Epithelial cell of proximal tubule (primary cell): ENCODE results near the gene KCNK4. TPM values are rescaled to one million over a fixed set of nuclear protein-coding genes. Genes with fewer than 3 reads are reported as not detected.
"Not testable (repeated sequence)": the region's sequence is repeated elsewhere in the genome, so short reads cannot be mapped to it uniquely, and the experiment has no call there.

Source experiments
- DNase-seq: peaks from one replicate; pipeline ENCODE4 v3.0.0-alpha.2; 2011; ENCODE audit warnings: low read depth
- H3K4me3 ChIP-seq: 2 replicates; pipeline ENCODE4 v1.5.1; 2011; ENCODE audit warnings: low read depth, mild to moderate bottlenecking, low read length
- total RNA-seq: library from RNA; depleted of rRNA; stranded (reverse); fragments of >200 nt; gene quantifications from 2 replicates; pipeline ENCODE4 v1.2.3, GENCODE V29; 2015
- TF ChIP-seq, protein P1 (sequence below): conservative IDR thresholded peaks from 2 replicates; pipeline ENCODE4 v1.5.1; 2012; ENCODE audit warnings: low read depth, mild to moderate bottlenecking, low read length

The KCNK4 gene
- total RNA-seq, 1 donor from 2014 or later: not detected

DNA sequence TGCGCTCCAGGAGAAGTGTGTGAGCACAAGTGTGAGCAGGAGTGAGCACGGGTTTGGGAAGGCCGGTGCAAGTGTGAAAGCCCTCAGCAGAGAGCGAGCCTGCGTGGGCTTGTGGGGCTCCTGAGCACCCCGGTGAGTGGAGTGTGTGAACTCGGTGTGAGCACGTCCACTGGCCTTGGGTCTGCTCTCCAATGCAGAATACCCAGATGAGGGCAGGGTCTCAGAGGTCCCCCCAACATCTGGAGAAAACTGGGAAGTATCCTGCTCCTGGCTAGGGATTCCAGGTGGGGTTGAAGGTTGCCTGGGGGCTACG lies 15.4 kb downstream of the KCNK4 start:
- DNase-seq: no peak

DNA sequence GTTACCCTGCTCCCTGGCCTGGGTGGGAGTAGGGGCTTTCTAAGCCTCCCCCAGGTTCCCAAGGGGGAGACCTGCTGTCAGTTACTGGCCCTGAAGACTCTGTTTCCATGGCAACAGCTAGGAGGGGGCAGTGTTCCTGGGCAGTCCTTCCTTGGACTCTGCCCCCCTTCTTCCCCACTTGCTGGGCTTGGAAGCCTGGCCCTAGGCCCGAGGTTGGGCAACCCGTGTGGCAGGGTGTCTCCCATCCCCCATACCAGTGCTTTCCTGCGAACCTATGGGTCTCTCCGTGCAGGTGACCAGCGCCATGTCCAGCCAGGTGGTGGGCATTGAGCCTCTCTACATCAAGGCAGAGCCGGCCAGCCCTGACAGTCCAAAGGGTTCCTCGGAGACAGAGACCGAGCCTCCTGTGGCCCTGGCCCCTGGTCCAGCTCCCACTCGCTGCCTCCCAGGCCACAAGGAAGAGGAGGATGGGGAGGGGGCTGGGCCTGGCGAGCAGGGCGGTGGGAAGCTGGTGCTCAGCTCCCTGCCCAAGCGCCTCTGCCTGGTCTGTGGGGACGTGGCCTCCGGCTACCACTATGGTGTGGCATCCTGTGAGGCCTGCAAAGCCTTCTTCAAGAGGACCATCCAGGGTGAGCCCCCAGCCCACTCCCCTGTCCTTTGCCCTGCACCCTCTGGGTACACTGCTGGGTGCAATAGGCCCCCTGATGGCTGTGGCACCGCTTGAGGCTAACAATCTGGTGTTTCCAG lies 15.9 kb downstream of the KCNK4 start:
- no peak for DNase-seq
- TF ChIP-seq, protein P1, sequence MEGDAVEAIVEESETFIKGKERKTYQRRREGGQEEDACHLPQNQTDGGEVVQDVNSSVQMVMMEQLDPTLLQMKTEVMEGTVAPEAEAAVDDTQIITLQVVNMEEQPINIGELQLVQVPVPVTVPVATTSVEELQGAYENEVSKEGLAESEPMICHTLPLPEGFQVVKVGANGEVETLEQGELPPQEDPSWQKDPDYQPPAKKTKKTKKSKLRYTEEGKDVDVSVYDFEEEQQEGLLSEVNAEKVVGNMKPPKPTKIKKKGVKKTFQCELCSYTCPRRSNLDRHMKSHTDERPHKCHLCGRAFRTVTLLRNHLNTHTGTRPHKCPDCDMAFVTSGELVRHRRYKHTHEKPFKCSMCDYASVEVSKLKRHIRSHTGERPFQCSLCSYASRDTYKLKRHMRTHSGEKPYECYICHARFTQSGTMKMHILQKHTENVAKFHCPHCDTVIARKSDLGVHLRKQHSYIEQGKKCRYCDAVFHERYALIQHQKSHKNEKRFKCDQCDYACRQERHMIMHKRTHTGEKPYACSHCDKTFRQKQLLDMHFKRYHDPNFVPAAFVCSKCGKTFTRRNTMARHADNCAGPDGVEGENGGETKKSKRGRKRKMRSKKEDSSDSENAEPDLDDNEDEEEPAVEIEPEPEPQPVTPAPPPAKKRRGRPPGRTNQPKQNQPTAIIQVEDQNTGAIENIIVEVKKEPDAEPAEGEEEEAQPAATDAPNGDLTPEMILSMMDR: no peak
- H3K4me3 ChIP-seq: peak overlapping the region; percentile 82

More for the DNA sequence above, 15.4 kb downstream of the KCNK4 start:
- H3K4me3 ChIP-seq: peak overlapping the region; percentile 82
- TF ChIP-seq, protein P1: no peak

DNA sequence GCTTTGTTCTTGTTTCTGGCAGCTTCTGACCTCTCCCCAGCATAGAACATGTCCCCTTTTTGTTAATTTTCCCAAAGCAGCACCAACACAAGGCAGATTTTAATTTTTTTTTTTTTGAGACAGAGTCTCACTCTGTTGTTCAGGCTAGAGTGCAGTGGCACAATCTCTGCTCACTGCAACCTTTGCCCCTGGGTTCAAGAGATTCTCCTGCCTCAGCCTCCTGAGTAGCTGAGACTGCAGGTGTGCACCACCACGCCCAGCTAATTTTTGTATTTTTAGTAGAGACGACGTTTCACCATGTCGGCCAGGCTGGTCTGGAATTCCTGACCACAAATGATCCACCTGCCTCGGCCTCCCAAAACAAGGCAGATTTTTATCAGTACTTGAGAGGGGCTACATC lies 16.7 kb downstream of the KCNK4 start:
- not testable (repeated sequence) for DNase-seq, H3K4me3 ChIP-seq

DNA sequence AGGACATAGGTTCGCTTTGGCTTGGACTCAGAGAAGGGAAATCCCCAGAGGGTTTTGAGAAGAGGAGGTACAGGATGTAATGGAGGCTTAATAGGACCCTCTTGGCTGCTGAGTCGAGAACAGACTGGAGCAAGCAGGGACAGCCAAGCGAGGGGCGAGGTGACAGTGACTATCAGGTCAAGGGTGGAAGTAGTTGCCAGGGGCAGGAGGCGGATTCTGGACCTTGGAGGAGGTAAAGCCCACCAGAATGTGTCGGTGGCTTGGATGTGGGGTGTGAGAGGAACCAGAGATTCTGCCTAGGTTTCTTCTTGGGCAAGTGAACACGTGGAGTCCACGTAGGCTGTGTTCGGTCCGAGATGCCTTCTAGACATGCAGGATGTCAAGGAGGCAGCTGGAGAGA lies 21.8 kb downstream of the KCNK4 start:
- TF ChIP-seq, protein P1: no peak
- DNase-seq: no peak
- no peak overlapping the region for H3K4me3 ChIP-seq

DNA sequence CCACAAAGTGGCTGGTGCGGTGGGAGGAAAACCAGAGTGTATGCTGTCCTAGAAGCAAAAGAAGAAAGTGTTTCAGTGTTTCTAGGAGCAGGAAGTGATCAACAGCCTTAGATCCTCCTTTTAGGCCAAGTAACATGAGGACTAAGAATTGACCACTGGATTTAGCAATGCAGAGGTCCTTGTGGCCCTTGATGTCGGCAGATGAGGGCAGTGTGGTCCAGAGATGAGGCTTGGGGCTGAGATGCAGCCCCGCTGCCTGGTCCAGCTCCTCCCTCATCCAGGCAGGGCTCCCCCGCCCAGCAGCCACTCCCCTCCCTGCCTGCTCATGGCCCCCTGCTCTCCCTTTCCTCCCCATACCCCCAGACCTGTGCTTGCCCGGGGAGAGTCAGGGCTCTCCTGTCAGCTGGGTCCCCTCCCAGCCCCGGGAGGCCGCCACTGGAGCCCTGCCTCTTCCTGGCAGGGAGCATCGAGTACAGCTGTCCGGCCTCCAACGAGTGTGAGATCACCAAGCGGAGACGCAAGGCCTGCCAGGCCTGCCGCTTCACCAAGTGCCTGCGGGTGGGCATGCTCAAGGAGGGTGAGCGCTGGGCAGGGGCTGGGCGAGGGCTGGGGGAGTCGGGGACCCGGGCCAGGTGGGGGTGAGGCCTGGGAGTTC lies 22.5 kb downstream of the KCNK4 start:
- no peak for DNase-seq
- TF ChIP-seq, protein P1: no peak
- no peak overlapping the region for H3K4me3 ChIP-seq

DNA sequence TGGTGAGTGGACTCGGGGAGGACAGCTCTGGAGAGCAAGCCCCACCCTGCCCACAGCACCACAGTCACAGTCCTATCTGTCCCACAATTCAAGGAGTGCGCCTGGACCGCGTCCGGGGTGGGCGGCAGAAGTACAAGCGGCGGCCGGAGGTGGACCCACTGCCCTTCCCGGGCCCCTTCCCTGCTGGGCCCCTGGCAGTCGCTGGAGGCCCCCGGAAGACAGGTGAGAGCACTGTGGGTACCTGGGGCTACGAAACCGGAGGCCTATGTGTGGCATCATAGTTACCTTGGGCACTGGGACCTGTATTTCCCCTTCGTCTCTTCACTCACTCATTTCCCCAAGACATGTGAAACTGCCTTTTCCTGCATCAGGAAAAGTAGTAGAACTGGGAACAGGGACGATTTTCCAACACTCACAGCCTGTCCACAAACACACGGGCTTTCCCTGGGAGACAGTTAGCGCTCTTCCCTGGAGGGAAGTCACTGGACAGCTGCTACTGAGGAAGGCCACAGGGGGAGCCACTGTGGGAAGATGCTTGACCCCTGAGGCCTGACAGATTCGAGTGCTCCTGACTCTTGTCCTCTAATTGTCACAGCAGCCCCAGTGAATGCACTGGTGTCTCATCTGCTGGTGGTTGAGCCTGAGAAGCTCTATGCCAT lies 23.2 kb downstream of the KCNK4 start:
- TF ChIP-seq, protein P1: peak; percentile 28
- H3K4me3 ChIP-seq: no peak overlapping the region
- DNase-seq: no peak

DNA sequence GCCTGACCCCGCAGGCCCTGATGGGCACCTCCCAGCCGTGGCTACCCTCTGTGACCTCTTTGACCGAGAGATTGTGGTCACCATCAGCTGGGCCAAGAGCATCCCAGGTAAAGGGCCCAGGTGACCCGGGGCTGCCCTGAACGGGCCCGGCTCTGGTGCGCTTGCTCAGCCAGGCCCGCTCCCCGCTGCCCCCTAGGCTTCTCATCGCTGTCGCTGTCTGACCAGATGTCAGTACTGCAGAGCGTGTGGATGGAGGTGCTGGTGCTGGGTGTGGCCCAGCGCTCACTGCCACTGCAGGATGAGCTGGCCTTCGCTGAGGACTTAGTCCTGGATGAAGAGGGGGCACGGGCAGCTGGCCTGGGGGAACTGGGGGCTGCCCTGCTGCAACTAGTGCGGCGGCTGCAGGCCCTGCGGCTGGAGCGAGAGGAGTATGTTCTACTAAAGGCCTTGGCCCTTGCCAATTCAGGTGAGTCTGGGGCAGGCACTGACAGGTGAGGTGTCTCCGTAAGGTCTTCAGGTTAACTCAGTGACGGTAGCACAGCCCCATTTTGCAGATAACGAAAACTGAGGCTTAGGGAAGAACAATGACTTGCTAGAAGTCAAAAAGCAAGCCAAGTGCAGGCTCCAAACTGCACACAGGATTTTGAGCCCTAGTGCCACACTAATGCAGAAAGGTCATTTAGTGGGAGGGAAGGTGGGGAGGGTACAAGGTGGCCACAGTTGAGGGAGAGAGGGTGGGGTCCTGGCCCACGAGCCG lies 23.9 kb downstream of the KCNK4 start:
- H3K4me3 ChIP-seq: no peak overlapping the region
- TF ChIP-seq, protein P1: no peak
- no peak for DNase-seq

DNA sequence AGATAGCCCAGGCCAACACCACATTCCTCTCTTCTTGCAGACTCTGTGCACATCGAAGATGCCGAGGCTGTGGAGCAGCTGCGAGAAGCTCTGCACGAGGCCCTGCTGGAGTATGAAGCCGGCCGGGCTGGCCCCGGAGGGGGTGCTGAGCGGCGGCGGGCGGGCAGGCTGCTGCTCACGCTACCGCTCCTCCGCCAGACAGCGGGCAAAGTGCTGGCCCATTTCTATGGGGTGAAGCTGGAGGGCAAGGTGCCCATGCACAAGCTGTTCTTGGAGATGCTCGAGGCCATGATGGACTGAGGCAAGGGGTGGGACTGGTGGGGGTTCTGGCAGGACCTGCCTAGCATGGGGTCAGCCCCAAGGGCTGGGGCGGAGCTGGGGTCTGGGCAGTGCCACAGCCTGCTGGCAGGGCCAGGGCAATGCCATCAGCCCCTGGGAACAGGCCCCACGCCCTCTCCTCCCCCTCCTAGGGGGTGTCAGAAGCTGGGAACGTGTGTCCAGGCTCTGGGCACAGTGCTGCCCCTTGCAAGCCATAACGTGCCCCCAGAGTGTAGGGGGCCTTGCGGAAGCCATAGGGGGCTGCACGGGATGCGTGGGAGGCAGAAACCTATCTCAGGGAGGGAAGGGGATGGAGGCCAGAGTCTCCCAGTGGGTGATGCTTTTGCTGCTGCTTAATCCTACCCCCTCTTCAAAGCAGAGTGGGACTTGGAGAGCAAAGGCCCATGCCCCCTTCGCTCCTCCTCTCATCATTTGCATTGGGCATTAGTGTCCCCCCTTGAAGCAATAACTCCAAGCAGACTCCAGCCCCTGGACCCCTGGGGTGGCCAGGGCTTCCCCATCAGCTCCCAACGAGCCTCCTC lies 24.8 kb downstream of the KCNK4 start:
- not testable (repeated sequence) for H3K4me3 ChIP-seq, DNase-seq
